ENCODE data around the gene ITPK1.

The ITPK1 gene

GRCh38 chr14:93100570-93100969, 15.2 kb downstream of the ITPK1 start:
- CTCF ChIA-PET = interaction anchor here (9.3 kb wide), 1 partner anchor 13 kb away, joined by 86 read pairs; the partner anchor contains the start of gene ITPK1
- no peak for TF ChIP-seq CTCF (IDR thresholded peaks at IDR 0.05; ENCODE audit: control extremely low read depth, extremely low read depth, low read depth, missing control alignments)
- DNase-seq (ENCODE audit: extremely low spot score) = no peak
- POLR2A ChIA-PET = no interaction called here

GRCh38 chr14:93100100-93100499, 15.6 kb downstream of the ITPK1 start:
- TF ChIP-seq CTCF (IDR thresholded peaks at IDR 0.05; ENCODE audit: control extremely low read depth, extremely low read depth, low read depth, missing control alignments) = no peak
- no peak for DNase-seq (ENCODE audit: extremely low spot score)
- ChIA-PET CTCF (interaction anchor here (1.2 to 9.3 kb wide), 2 partner anchors 14 to 17 kb away, joined by 4 to 86 read pairs; partner anchors contain the start of gene ITPK1), POLR2A (no interaction called here)

GRCh38 chr14:93099643-93100042, 16.1 kb downstream of the ITPK1 start:
- POLR2A ChIA-PET = no interaction called here
- CTCF ChIA-PET = interaction anchor here (0.8 to 9.3 kb wide), 3 partner anchors 10 to 17 kb away, joined by 3 to 86 read pairs (median 4); partner anchors contain the start of gene ITPK1
- no peak for TF ChIP-seq CTCF (IDR thresholded peaks at IDR 0.05; ENCODE audit: control extremely low read depth, extremely low read depth, low read depth, missing control alignments)
- DNase-seq (ENCODE audit: extremely low spot score) = no peak

GRCh38 chr14:93099196-93099595, 16.5 kb downstream of the ITPK1 start:
- no peak for TF ChIP-seq CTCF (IDR thresholded peaks at IDR 0.05; ENCODE audit: control extremely low read depth, extremely low read depth, low read depth, missing control alignments)
- POLR2A ChIA-PET = no interaction called here
- CTCF ChIA-PET = interaction anchor here (0.8 to 9.3 kb wide), 3 partner anchors 10 to 17 kb away, joined by 3 to 86 read pairs (median 4); partner anchors contain the start of gene ITPK1
- no peak for DNase-seq (ENCODE audit: extremely low spot score)

- DNase-seq (ENCODE audit: extremely low spot score) = no peak
- ChIA-PET POLR2A (no interaction called here), CTCF (interaction anchor here (0.8 to 8.8 kb wide), 5 partner anchors 11 to 145 kb away, joined by 3 to 76 read pairs (median 3); partner anchors contain the start of gene ITPK1)
- no peak for TF ChIP-seq CTCF (IDR thresholded peaks at IDR 0.05; ENCODE audit: control extremely low read depth, extremely low read depth, low read depth, missing control alignments)
Measured at GRCh38 chr14:93096691-93097322, 18.9 kb downstream of the ITPK1 start.

- ChIA-PET CTCF (interaction anchor here (0.8 to 8.8 kb wide), 3 partner anchors 12 to 123 kb away, joined by 3 to 76 read pairs (median 3); partner anchors contain the start of gene ITPK1), POLR2A (no interaction called here)
- DNase-seq (ENCODE audit: extremely low spot score) = no peak
- no peak for TF ChIP-seq CTCF (IDR thresholded peaks at IDR 0.05; ENCODE audit: control extremely low read depth, extremely low read depth, low read depth, missing control alignments)
Measured at GRCh38 chr14:93095742-93096510, 19.8 kb downstream of the ITPK1 start.
